Measurements from ENCODE around the gene TRIM39.

DNA sequence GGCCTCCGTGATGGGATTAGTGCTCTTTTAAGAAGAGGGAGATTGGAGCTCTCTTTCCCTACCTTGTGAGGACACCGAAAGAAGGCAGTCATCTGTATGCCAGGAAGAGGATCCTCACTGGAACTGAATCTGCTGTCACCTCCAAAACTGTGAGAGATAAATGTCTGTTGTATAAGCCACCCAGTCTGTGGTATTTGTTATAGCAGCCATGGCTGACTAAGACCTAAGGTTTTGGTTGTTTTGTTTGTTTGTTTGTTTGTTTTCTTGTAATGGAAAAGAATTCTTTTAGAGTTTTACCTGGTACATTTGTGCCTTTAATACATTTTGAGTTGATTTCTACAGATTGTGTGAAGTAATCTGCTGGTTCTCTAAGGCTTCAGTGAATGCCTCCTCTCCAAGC is 25.8 kb downstream of the TRIM39 start:
- TF ChIP-seq GABPA (tag; conservative IDR thresholded peaks at IDR 0.05; ENCODE audit: low read depth) = no peak
- TF ChIP-seq ZBTB7A (IDR thresholded peaks at IDR 0.05; ENCODE audit: borderline replicate concordance, control insufficient read depth, low read depth, low read length) = no peak
- TF ChIP-seq, protein P1, sequence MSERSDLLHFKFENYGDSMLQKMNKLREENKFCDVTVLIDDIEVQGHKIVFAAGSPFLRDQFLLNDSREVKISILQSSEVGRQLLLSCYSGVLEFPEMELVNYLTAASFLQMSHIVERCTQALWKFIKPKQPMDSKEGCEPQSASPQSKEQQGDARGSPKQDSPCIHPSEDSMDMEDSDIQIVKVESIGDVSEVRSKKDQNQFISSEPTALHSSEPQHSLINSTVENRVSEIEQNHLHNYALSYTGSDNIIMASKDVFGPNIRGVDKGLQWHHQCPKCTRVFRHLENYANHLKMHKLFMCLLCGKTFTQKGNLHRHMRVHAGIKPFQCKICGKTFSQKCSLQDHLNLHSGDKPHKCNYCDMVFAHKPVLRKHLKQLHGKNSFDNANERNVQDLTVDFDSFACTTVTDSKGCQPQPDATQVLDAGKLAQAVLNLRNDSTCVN (CRISPR knock-in tag; IDR thresholded peaks at IDR 0.05) = no peak
- no peak for TF ChIP-seq MYC (IDR thresholded peaks at IDR 0.05; ENCODE audit: low read depth, low read length)
- no peak for TF ChIP-seq MYC (CRISPR knock-in tag; IDR thresholded peaks at IDR 0.05; ENCODE audit: borderline replicate concordance, low read depth)
- TF ChIP-seq RAD21 (CRISPR knock-in tag; conservative IDR thresholded peaks at IDR 0.05 in 1 of 2, IDR thresholded peaks at IDR 0.05 in 1 of 2) = no peak
- TF ChIP-seq, protein P2, sequence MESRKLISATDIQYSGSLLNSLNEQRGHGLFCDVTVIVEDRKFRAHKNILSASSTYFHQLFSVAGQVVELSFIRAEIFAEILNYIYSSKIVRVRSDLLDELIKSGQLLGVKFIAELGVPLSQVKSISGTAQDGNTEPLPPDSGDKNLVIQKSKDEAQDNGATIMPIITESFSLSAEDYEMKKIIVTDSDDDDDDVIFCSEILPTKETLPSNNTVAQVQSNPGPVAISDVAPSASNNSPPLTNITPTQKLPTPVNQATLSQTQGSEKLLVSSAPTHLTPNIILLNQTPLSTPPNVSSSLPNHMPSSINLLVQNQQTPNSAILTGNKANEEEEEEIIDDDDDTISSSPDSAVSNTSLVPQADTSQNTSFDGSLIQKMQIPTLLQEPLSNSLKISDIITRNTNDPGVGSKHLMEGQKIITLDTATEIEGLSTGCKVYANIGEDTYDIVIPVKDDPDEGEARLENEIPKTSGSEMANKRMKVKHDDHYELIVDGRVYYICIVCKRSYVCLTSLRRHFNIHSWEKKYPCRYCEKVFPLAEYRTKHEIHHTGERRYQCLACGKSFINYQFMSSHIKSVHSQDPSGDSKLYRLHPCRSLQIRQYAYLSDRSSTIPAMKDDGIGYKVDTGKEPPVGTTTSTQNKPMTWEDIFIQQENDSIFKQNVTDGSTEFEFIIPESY (CRISPR knock-in tag; IDR thresholded peaks at IDR 0.05) = no peak
- no peak for TF ChIP-seq DPF2 (IDR thresholded peaks at IDR 0.05)
- TF ChIP-seq POLR2A (conservative IDR thresholded peaks at IDR 0.05) = no peak
